Activated B cell treated with CpG ODN at 0.5 μM for 24 hours (primary cell): ENCODE results near the gene ENO1. TPM values are rescaled to one million over a fixed set of nuclear protein-coding genes. Genes with fewer than 3 reads are reported as not detected.
"Not testable (repeated sequence)": the region's sequence is repeated elsewhere in the genome, so short reads cannot be mapped to it uniquely, and the experiment has no call there.

Experiments used
- ATAC-seq: fragments of 200-7000 bp; cut with Tn5 transposase; one replicate; pipeline ENCODE4 v1.10.0; 2021; ENCODE audit warnings: low read depth, mild to moderate bottlenecking, moderate library complexity
- CTCF ChIA-PET: fragments of 350-600 bp; sonication (Branson Sonifier 250); formaldehyde crosslinking; loops from one replicate; lab custom pipeline; 2021; ENCODE audit warnings: antibody characterized with exemption; lab: Charles Lee
- POLR2A ChIA-PET: fragments of 350-600 bp; sonication (Branson Sonifier 250); formaldehyde crosslinking; loops from one replicate; lab custom pipeline; 2021; ENCODE audit warnings: antibody characterized with exemption; lab: Charles Lee
- DNase-seq: peaks from one replicate; pipeline ENCODE4 v3.0.0; 2022
- H3K27ac Mint-ChIP-seq: one replicate; pipeline ENCODE4 v1.8.0; 2020; ENCODE audit warnings: mixed read lengths
- H3K27me3 Mint-ChIP-seq: one replicate; pipeline ENCODE4 v1.8.0; 2021; ENCODE audit warnings: mixed read lengths
- H3K36me3 Mint-ChIP-seq: one replicate; pipeline ENCODE4 v1.8.0; 2021; ENCODE audit warnings: low read depth, mixed read lengths
- H3K4me1 Mint-ChIP-seq: one replicate; pipeline ENCODE4 v1.8.0; 2021; ENCODE audit warnings: mixed read lengths
- H3K4me3 Mint-ChIP-seq: one replicate; pipeline ENCODE4 v1.8.0; 2020; ENCODE audit warnings: mild to moderate bottlenecking, mixed read lengths
- H3K9me3 Mint-ChIP-seq: one replicate; pipeline ENCODE4 v1.8.0; 2020; ENCODE audit warnings: mixed read lengths
- CTCF ChIP-seq: fragments of 200-600 bp; IDR thresholded peaks from one replicate; pipeline ENCODE4 v1.8.0; 2022; ENCODE audit warnings: antibody characterized with exemption, mild to moderate bottlenecking
- intact Hi-C: fragments of 100-400 bp; cut with micrococcal nuclease; formaldehyde crosslinking; loops from one replicate; pipeline ENCODE4 v1.15.1; 2024
- total RNA-seq: library from RNA; stranded (reverse); gene quantifications from 2 replicates; pipeline ENCODE4 v1.2.3, GENCODE V29; 2022

The ENO1 gene
- total RNA-seq, 1 donor from 2014 or later: 837 TPM

- Mint-ChIP-seq H3K9me3 (peaks cover 6% of the 10 kb centered on the region), H3K4me1 (peaks cover 4% of the 10 kb centered on the region), H3K4me3 (no peak overlapping the region), H3K27ac (no peak overlapping the region), H3K36me3 (no peaks in the 10 kb centered on the region), H3K27me3 (no peaks in the 10 kb centered on the region)
- ATAC-seq (no peak), DNase-seq (no peak)
- intact Hi-C loops: no loop called here
- ChIA-PET CTCF (interaction anchor here (1.2 kb wide), 1 partner anchor 44 kb away, joined by 3 read pairs; no protein-coding TSS in a partner anchor), POLR2A (no interaction called here)
- no peak for TF ChIP-seq CTCF
Measured at GRCh38 chr1:8902765-8903164, 24.3 kb upstream of the ENO1 start.

- intact Hi-C loops: not testable (repeated sequence)
- POLR2A ChIA-PET: interaction anchor here (1.2 kb wide), 1 partner anchor 22 kb away, joined by 3 read pairs; the partner anchor contains the start of gene ENO1
Measured at GRCh38 chr1:8900684-8901083, 22.2 kb upstream of the ENO1 start.

GRCh38 chr1:8899046-8899445 is 20.6 kb upstream of the ENO1 start:
- CTCF ChIA-PET: no interaction called here
- ATAC-seq: no peak
- intact Hi-C loops: no loop called here
- Mint-ChIP-seq H3K27me3 (no peaks in the 10 kb centered on the region), H3K36me3 (no peaks in the 10 kb centered on the region), H3K27ac (no peak overlapping the region), H3K9me3 (peaks cover 6% of the 10 kb centered on the region), H3K4me1 (peaks cover 4% of the 10 kb centered on the region), H3K4me3 (no peak overlapping the region)
- no peak for DNase-seq
- POLR2A ChIA-PET: no interaction called here
- TF ChIP-seq CTCF: no peak

More at GRCh38 chr1:8900684-8901083, 22.2 kb upstream of the ENO1 start:
- ATAC-seq, H3K4me3 Mint-ChIP-seq, CTCF ChIA-PET, H3K36me3 Mint-ChIP-seq, H3K27ac Mint-ChIP-seq, H3K9me3 Mint-ChIP-seq, H3K27me3 Mint-ChIP-seq, DNase-seq, H3K4me1 Mint-ChIP-seq: not testable (repeated sequence)

GRCh38 chr1:8898418-8898817 is 19.9 kb upstream of the ENO1 start:
- H3K27me3 Mint-ChIP-seq, H3K4me1 Mint-ChIP-seq, ATAC-seq, H3K36me3 Mint-ChIP-seq, H3K27ac Mint-ChIP-seq, CTCF ChIA-PET, H3K9me3 Mint-ChIP-seq, H3K4me3 Mint-ChIP-seq, intact Hi-C loops, DNase-seq, POLR2A ChIA-PET: not testable (repeated sequence)

- H3K27ac Mint-ChIP-seq, POLR2A ChIA-PET, H3K27me3 Mint-ChIP-seq, H3K4me3 Mint-ChIP-seq, ATAC-seq, DNase-seq, H3K36me3 Mint-ChIP-seq, H3K9me3 Mint-ChIP-seq, CTCF ChIA-PET, intact Hi-C loops, H3K4me1 Mint-ChIP-seq: not testable (repeated sequence)
Measured at GRCh38 chr1:8897505-8897904, 19.0 kb upstream of the ENO1 start.

- DNase-seq, H3K27me3 Mint-ChIP-seq, POLR2A ChIA-PET, H3K4me1 Mint-ChIP-seq, H3K9me3 Mint-ChIP-seq, ATAC-seq, intact Hi-C loops, H3K27ac Mint-ChIP-seq, CTCF ChIA-PET, H3K36me3 Mint-ChIP-seq, H3K4me3 Mint-ChIP-seq: not testable (repeated sequence)
Measured at GRCh38 chr1:8896775-8897174, 18.3 kb upstream of the ENO1 start.

- DNase-seq: no peak
- no peaks in the 10 kb centered on the region for H3K4me1 Mint-ChIP-seq
- no peaks in the 10 kb centered on the region for H3K27me3 Mint-ChIP-seq
- H3K27ac Mint-ChIP-seq: no peak overlapping the region
- POLR2A ChIA-PET: no interaction called here
- ATAC-seq: no peak
- TF ChIP-seq CTCF: no peak
- H3K36me3 Mint-ChIP-seq: no peaks in the 10 kb centered on the region
- intact Hi-C loops: no loop called here
- CTCF ChIA-PET: no interaction called here
- no peak overlapping the region for H3K4me3 Mint-ChIP-seq
- H3K9me3 Mint-ChIP-seq: no peaks in the 10 kb centered on the region
Measured at GRCh38 chr1:8892026-8892425, 13.5 kb upstream of the ENO1 start.
